Measurements from ENCODE around the gene BRD1. TPM values are rescaled to one million over a fixed set of nuclear protein-coding genes. Genes with fewer than 3 reads are reported as not detected.

BRD1 gene
- total RNA-seq, 4 donors from 2014 or later = 15.6 to 25.2 (median 18.1) TPM

DNA sequence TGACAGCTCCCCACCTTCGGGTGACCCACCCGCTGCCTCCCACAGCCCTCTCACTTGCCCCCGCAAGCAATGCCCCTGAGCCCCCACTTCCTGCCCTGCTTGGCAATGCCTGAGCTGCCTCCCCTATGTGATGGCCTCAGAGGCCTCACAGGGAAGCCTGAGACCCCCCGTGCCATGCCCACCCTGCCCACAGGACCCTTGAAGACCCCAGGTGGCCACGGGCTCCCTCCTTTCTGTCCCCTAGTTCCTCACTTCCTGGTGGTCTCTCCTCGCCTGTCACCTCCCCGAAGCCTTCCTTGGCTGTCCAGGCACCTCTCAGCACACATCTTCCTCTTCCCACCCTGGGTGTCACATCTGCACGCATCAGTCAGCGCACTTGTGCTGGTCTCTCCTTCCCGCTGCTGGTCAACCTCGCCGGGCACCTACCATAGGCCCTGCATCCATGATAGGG is 90.5 kb downstream of the BRD1 start:
- Histone ChIP-seq H3K36me3 (no peaks in the 10 kb centered on the region), H3K9me3 (no peaks in the 10 kb centered on the region), H3K27ac (no peak overlapping the region), H3K4me3 (no peak overlapping the region), H3K27me3 (peaks cover 0 to 10% (median 0%) of the 10 kb centered on the region in 3 donors), H3K4me1 (no peaks in the 10 kb centered on the region)
- TF ChIP-seq, protein P1, sequence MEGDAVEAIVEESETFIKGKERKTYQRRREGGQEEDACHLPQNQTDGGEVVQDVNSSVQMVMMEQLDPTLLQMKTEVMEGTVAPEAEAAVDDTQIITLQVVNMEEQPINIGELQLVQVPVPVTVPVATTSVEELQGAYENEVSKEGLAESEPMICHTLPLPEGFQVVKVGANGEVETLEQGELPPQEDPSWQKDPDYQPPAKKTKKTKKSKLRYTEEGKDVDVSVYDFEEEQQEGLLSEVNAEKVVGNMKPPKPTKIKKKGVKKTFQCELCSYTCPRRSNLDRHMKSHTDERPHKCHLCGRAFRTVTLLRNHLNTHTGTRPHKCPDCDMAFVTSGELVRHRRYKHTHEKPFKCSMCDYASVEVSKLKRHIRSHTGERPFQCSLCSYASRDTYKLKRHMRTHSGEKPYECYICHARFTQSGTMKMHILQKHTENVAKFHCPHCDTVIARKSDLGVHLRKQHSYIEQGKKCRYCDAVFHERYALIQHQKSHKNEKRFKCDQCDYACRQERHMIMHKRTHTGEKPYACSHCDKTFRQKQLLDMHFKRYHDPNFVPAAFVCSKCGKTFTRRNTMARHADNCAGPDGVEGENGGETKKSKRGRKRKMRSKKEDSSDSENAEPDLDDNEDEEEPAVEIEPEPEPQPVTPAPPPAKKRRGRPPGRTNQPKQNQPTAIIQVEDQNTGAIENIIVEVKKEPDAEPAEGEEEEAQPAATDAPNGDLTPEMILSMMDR (IDR thresholded peaks at IDR 0.05 in 4 of 5, conservative IDR thresholded peaks at IDR 0.05 in 1 of 5) = no peak
- no peak for TF ChIP-seq POLR2A (IDR thresholded peaks at IDR 0.05)
- in situ Hi-C loops (cut with MboI; ENCODE audit: low sequenced_read_pairs in 4 of 4) = no loop called here
- ATAC-seq (no peak), DNase-seq (no peak)
- intact Hi-C loops (cut with DNase I; ENCODE audit: low total_unique reads) = no loop called here

GRCh38 chr22:49736538-49736937 is 91.1 kb downstream of the BRD1 start:
- H3K36me3 ChIP-seq = no peaks in the 10 kb centered on the region
- no peak overlapping the region for H3K27ac ChIP-seq
- no peaks in the 10 kb centered on the region for H3K9me3 ChIP-seq
- H3K4me3 ChIP-seq = no peak overlapping the region
- H3K4me1 ChIP-seq = no peaks in the 10 kb centered on the region
- DNase-seq (no peak), ATAC-seq (no peak)
- TF ChIP-seq POLR2A (IDR thresholded peaks at IDR 0.05) = no peak
- TF ChIP-seq, protein P1 (IDR thresholded peaks at IDR 0.05 in 4 of 5, conservative IDR thresholded peaks at IDR 0.05 in 1 of 5) = no peak
- H3K27me3 ChIP-seq = peaks cover 0 to 8% (median 1%) of the 10 kb centered on the region in 3 donors
- intact Hi-C loops (cut with DNase I; ENCODE audit: low total_unique reads) = no loop called here
- in situ Hi-C loops (cut with MboI; ENCODE audit: low sequenced_read_pairs in 4 of 4) = no loop called here

- intact Hi-C loops (cut with DNase I; ENCODE audit: low total_unique reads) = no loop called here
- DNase-seq (no peak), ATAC-seq (no peak)
- peaks cover 0 to 8% (median 6%) of the 10 kb centered on the region in 3 donors for H3K27me3 ChIP-seq
- TF ChIP-seq, protein P1 (IDR thresholded peaks at IDR 0.05 in 4 of 5, conservative IDR thresholded peaks at IDR 0.05 in 1 of 5) = no peak
- TF ChIP-seq POLR2A (IDR thresholded peaks at IDR 0.05) = no peak
- H3K27ac ChIP-seq = no peak overlapping the region
- H3K4me1 ChIP-seq = no peaks in the 10 kb centered on the region
- H3K36me3 ChIP-seq = no peaks in the 10 kb centered on the region
- no peaks in the 10 kb centered on the region for H3K9me3 ChIP-seq
- no peak overlapping the region for H3K4me3 ChIP-seq
- in situ Hi-C loops (cut with MboI; ENCODE audit: low sequenced_read_pairs in 4 of 4) = no loop called here
Measured at GRCh38 chr22:49735901-49736421, 91.7 kb downstream of the BRD1 start.

DNA sequence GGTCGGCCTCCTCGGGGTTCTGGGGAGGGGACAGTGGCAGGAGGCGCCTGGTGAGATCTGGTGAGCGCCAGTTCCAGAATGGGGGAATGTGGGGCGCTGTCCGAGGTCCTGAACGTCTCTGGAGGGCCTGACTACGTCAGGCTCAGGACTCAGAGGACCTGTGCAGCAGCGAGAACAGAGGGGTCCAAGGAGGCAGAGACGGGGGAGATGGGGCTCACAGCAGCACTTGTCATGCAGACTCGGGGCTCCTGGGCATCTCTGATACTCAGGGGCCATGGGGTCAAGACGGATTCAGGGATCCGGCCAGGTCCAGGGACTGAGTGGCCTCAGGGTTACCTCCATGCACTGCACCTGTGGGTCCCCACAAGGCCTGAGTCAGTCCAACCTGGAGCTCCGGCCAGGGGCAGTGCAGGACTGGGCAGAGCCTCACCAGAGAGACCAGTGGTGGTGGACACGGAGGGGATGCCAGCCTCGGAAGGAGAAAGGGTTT is 92.2 kb downstream of the BRD1 start:
- in situ Hi-C loops (cut with MboI; ENCODE audit: low sequenced_read_pairs in 4 of 4) (no loop called here), intact Hi-C loops (cut with DNase I; ENCODE audit: low total_unique reads) (no loop called here)
- H3K27ac ChIP-seq = no peak overlapping the region
- no peaks in the 10 kb centered on the region for H3K36me3 ChIP-seq
- H3K4me3 ChIP-seq = no peak overlapping the region
- no peak for TF ChIP-seq POLR2A (IDR thresholded peaks at IDR 0.05)
- TF ChIP-seq, protein P1 (IDR thresholded peaks at IDR 0.05 in 4 of 5, conservative IDR thresholded peaks at IDR 0.05 in 1 of 5) = no peak
- H3K9me3 ChIP-seq = no peaks in the 10 kb centered on the region
- DNase-seq = no peak
- H3K27me3 ChIP-seq = peaks cover 0 to 11% (median 6%) of the 10 kb centered on the region in 3 donors
- H3K4me1 ChIP-seq = no peaks in the 10 kb centered on the region
- no peak for ATAC-seq

GRCh38 chr22:49734882-49735281 is 92.8 kb downstream of the BRD1 start:
- ATAC-seq (no peak), DNase-seq (no peak)
- no peaks in the 10 kb centered on the region for H3K9me3 ChIP-seq
- H3K27me3 ChIP-seq = peaks cover 0 to 12% (median 10%) of the 10 kb centered on the region in 3 donors
- in situ Hi-C loops (cut with MboI; ENCODE audit: low sequenced_read_pairs in 4 of 4) (no loop called here), intact Hi-C loops (cut with DNase I; ENCODE audit: low total_unique reads) (no loop called here)
- H3K27ac ChIP-seq = no peak overlapping the region
- H3K36me3 ChIP-seq = no peaks in the 10 kb centered on the region
- H3K4me3 ChIP-seq = no peak overlapping the region
- no peaks in the 10 kb centered on the region for H3K4me1 ChIP-seq
- TF ChIP-seq, protein P1 (IDR thresholded peaks at IDR 0.05 in 4 of 5, conservative IDR thresholded peaks at IDR 0.05 in 1 of 5) = no peak
- no peak for TF ChIP-seq POLR2A (IDR thresholded peaks at IDR 0.05)

Measured in gastrocnemius medialis (tissue), 4 donors.